ENCODE data around the gene CFAP65. TPM values are rescaled to one million over a fixed set of nuclear protein-coding genes. Genes with fewer than 3 reads are reported as not detected.

Gene CFAP65
- total and polyA plus RNA-seq, 2 of the 13 experiments (the other 11 are each of a cell fraction or from before 2014, with no cell fraction given) = 0.05 TPM; not detected in 1

DNA sequence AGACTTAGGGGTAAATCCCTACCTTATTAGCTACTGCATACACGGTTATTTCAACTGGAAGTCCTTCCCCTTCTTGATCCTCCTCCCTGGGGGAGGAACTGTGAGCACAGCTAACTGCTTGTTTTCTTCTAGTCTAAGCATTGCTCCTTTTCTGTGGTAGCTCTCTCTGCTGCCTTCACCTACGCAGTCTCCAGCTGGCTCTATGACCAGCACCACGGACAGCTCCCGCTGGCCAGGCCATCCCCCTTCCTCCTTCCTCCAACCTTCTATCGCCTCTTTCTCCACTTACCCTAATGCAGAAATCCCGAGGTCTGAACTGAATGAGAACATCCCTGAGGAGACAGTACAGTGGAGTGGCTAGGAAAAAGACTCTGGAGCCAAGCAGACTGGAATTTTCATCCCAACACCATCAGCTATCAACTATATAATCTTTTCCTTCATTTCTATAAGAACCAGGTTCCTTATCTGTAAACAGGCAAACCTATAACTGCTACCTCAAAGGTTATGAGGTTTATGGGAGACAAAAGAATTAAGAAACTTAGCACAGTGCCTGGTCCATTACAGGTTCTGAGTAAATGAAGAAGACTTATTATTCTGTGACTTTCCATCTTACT is 4.7 kb upstream of the CFAP65 start (continued):
- no peak; the same call in 1 of the 2 replicates for TF ChIP-seq BRCA1 (CRISPR knock-in tag; IDR thresholded peaks at IDR 0.05)
- no peak for TF ChIP-seq PLRG1 (conservative IDR thresholded peaks at IDR 0.05)
- TF ChIP-seq EHMT2 (IDR thresholded peaks at IDR 0.05; ENCODE audit: borderline replicate concordance, low read depth, low read length) = peak; percentile 98
- TF ChIP-seq TOPORS (CRISPR knock-in tag; IDR thresholded peaks at IDR 0.05) = no peak
- TF ChIP-seq SMARCE1 (IDR thresholded peaks at IDR 0.05; ENCODE audit: borderline replicate concordance) = no peak
- no peak for TF ChIP-seq ZNF30 (CRISPR knock-in tag; IDR thresholded peaks at IDR 0.05)
- TF ChIP-seq CHCHD3 (CRISPR knock-in tag; IDR thresholded peaks at IDR 0.05) = no peak
- TF ChIP-seq ZNF83 (CRISPR knock-in tag; IDR thresholded peaks at IDR 0.05; ENCODE audit: borderline replicate concordance) = no peak
- 0 out of 2 replicates have a peak, but pooled peaks have one; percentile 32 for TF ChIP-seq SOX5 (CRISPR knock-in tag; IDR thresholded peaks at IDR 0.05; ENCODE audit: borderline replicate concordance)
- peak; percentile 31; the same call in 1 of the 2 replicates for TF ChIP-seq ARID5B (CRISPR knock-in tag; IDR thresholded peaks at IDR 0.05)
- TF ChIP-seq ETV6 (CRISPR knock-in tag; conservative IDR thresholded peaks at IDR 0.05) = peak; percentile 90; the same call in 1 of the 2 replicates
- TF ChIP-seq KLF6 (CRISPR knock-in tag; IDR thresholded peaks at IDR 0.05) = peak; percentile 84; the same call in 1 of the 2 replicates
- peak; percentile 55; the same call in 1 of the 2 replicates for TF ChIP-seq ARNTL (CRISPR knock-in tag; IDR thresholded peaks at IDR 0.05)
- TF ChIP-seq SKIL (CRISPR knock-in tag; IDR thresholded peaks at IDR 0.05; ENCODE audit: borderline replicate concordance) = peak; percentile 59; the same call in 1 of the 2 replicates
- TF ChIP-seq MBD4 (IDR thresholded peaks at IDR 0.05; ENCODE audit: borderline replicate concordance, low read length) = no peak
- no peak for TF ChIP-seq PRDM4 (CRISPR knock-in tag; IDR thresholded peaks at IDR 0.05; ENCODE audit: borderline replicate concordance)
- no peak for TF ChIP-seq NFIC (IDR thresholded peaks at IDR 0.05; ENCODE audit: low read length)
- peak in 1 of 2 experiments; percentile 99 for TF ChIP-seq REST (IDR thresholded peaks at IDR 0.05; ENCODE audit: borderline replicate concordance in 1 of 2, low read depth in 1 of 2, low read length in 2 of 2)

All from HepG2 (cell line).